ENCODE results near the gene SUN3. TPM values are rescaled to one million over a fixed set of nuclear protein-coding genes. Genes with fewer than 3 reads are reported as not detected.

The SUN3 gene
- total and polyA plus RNA-seq, 10 of the 15 experiments (the other 5 are each of a cell fraction or from before 2014, with no cell fraction given), result 0.29 to 0.48 TPM; not detected in 8

- Histone ChIP-seq H3K4me2 (ENCODE audit: control insufficient read depth, insufficient read depth) (no peak overlapping the region), H3K4me1 (ENCODE audit: control insufficient read depth, insufficient read depth, low read length) (peaks cover 5% of the 10 kb centered on the region), H4K20me1 (ENCODE audit: control insufficient read depth, insufficient read depth) (no peaks in the 10 kb centered on the region), H3K27me3 (replicated peaks in 1 of 2; ENCODE audit: control insufficient read depth in 2 of 2, insufficient read depth in 2 of 2, low read length in 1 of 2) (no peaks in the 10 kb centered on the region), H3K9ac (ENCODE audit: control insufficient read depth, insufficient read depth, low read length) (no peak overlapping the region), H3K27ac (ENCODE audit: control insufficient read depth, insufficient read depth) (no peak overlapping the region), H3K36me3 (ENCODE audit: control insufficient read depth in 2 of 2, insufficient read depth in 2 of 2, low read length in 1 of 2) (peaks cover 12 to 25% of the 10 kb centered on the region in 2 experiments), H3K9me3 (replicated peaks; ENCODE audit: control insufficient read depth, insufficient read depth, low read length) (no peaks in the 10 kb centered on the region), H3K4me3 (no peak overlapping the region), H3K79me2 (ENCODE audit: control insufficient read depth, insufficient read depth, low read length) (no peaks in the 10 kb centered on the region), H2AFZ (ENCODE audit: control insufficient read depth, low read depth, low read length) (no peak overlapping the region)
- FAIRE-seq, result no peak
- in situ Hi-C loops (cut with MboI) (no loop called here), intact Hi-C loops (cut with micrococcal nuclease; ENCODE audit: unreplicated experiment) (no loop called here)
- ChIA-PET SMC1A (ENCODE audit: uncharacterized antibody, unreplicated experiment) (interaction anchor here (1.5 to 2.1 kb wide), 2 partner anchors 8 to 145 kb away, joined by 4 to 5 read pairs; no protein-coding TSS in a partner anchor), CTCF (interaction anchor here (2.8 kb wide), 1 partner anchor 21 kb away, joined by 10 read pairs; no protein-coding TSS in a partner anchor), POLR2A (no interaction called here), RAD21 (ENCODE audit: unreplicated experiment) (interaction anchor here (1.1 kb wide), 1 partner anchor 20 kb away, joined by 3 read pairs; no protein-coding TSS in a partner anchor)
- TF ChIP-seq POLR2A (IDR thresholded peaks at IDR 0.05; ENCODE audit: low read depth, low read length) (0 out of 2 replicates have a peak, but pooled peaks have one; percentile 22), ZZZ3 (IDR thresholded peaks at IDR 0.05; ENCODE audit: control insufficient read depth, insufficient read length, low read depth) (no peak)
- 100% methylated on average over 5 of the region's 5 CpGs for WGBS (ENCODE audit: insufficient coverage, insufficient replicate concordance, low lambda C conversion rate, missing lambda C conversion rate)
- no peak for ATAC-seq
- BruUV-seq (replicated peaks), result no TSS peak
- DNase-seq (ENCODE audit: low read depth, low spot score), result no peak
Observed at GRCh38 chr7:47965456-47965855, 63.5 kb downstream of the SUN3 start.

DNA sequence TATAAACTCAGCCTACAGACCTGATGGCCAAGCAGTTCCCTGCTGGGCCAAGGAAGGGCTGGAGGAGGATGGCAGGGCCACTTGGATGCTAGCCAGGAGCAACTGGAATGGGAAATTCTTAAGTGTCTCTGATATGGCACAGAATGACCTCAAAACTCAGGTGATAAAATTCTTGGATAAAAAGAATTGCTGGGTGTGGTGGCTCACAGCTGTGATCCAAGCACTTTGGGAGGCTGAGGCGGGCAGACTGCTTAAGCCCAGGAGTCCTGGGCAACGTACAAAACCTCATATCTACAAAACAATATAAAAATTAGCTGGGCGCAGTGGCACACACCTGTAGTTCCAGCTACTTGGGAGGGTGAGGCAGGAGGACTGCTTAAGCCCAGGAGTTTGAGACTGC, 66.6 kb downstream of the SUN3 start:
- ChIA-PET POLR2A (interaction anchor here (1.2 kb wide), 1 partner anchor 12 kb away, joined by 3 read pairs; no protein-coding TSS in a partner anchor), SMC1A (ENCODE audit: uncharacterized antibody, unreplicated experiment) (no interaction called here), RAD21 (ENCODE audit: unreplicated experiment) (interaction anchor here (1.0 kb wide), 1 partner anchor 17 kb away, joined by 5 read pairs; no protein-coding TSS in a partner anchor), CTCF (no interaction called here)
- Histone ChIP-seq H3K9ac (ENCODE audit: control insufficient read depth, insufficient read depth, low read length) (no peak overlapping the region), H2AFZ (ENCODE audit: control insufficient read depth, low read depth, low read length) (no peak overlapping the region), H3K9me3 (replicated peaks; ENCODE audit: control insufficient read depth, insufficient read depth, low read length) (no peaks in the 10 kb centered on the region), H3K4me2 (ENCODE audit: control insufficient read depth, insufficient read depth) (no peak overlapping the region), H3K27me3 (replicated peaks in 1 of 2; ENCODE audit: control insufficient read depth in 2 of 2, insufficient read depth in 2 of 2, low read length in 1 of 2) (no peaks in the 10 kb centered on the region), H3K4me1 (ENCODE audit: control insufficient read depth, insufficient read depth, low read length) (no peaks in the 10 kb centered on the region), H3K27ac (ENCODE audit: control insufficient read depth, insufficient read depth) (no peak overlapping the region), H4K20me1 (ENCODE audit: control insufficient read depth, insufficient read depth) (no peaks in the 10 kb centered on the region), H3K79me2 (ENCODE audit: control insufficient read depth, insufficient read depth, low read length) (no peaks in the 10 kb centered on the region), H3K4me3 (no peak overlapping the region), H3K36me3 (ENCODE audit: control insufficient read depth in 2 of 2, insufficient read depth in 2 of 2, low read length in 1 of 2) (peaks cover 11 to 13% of the 10 kb centered on the region in 2 experiments)
- 85% methylated on average over 3 of the region's 3 CpGs for WGBS (ENCODE audit: insufficient coverage, insufficient replicate concordance, low lambda C conversion rate, missing lambda C conversion rate)
- no peak for DNase-seq (ENCODE audit: low read depth, low spot score)
- TF ChIP-seq MEF2B (IDR thresholded peaks at IDR 0.05; ENCODE audit: partially characterized antibody, poor library complexity, severe bottlenecking), result no peak
- no peak for TF ChIP-seq IKZF1 (conservative IDR thresholded peaks at IDR 0.05)
- no peak for TF ChIP-seq EED (IDR thresholded peaks at IDR 0.05; ENCODE audit: low read depth)
- no peak for TF ChIP-seq RUNX3 (IDR thresholded peaks at IDR 0.05; ENCODE audit: low read length)
- TF ChIP-seq HDGF (IDR thresholded peaks at IDR 0.05), result no peak
- no peak for TF ChIP-seq MYB (IDR thresholded peaks at IDR 0.05; ENCODE audit: borderline replicate concordance, low read depth, low read length)
- TF ChIP-seq KAT2A (conservative IDR thresholded peaks at IDR 0.05; ENCODE audit: control insufficient read depth, low read depth, low read length), result no peak
- no peak for TF ChIP-seq RFX5 (IDR thresholded peaks at IDR 0.05; ENCODE audit: low read depth, low read length)
- no peak for TF ChIP-seq TBL1XR1 (IDR thresholded peaks at IDR 0.05; ENCODE audit: low read depth, low read length)
- no peak for TF ChIP-seq RAD51 (IDR thresholded peaks at IDR 0.05)
- no peak for TF ChIP-seq CHD4 (IDR thresholded peaks at IDR 0.05)
- TF ChIP-seq LARP7 (IDR thresholded peaks at IDR 0.05), result no peak
- no peak for TF ChIP-seq POU2F2 (IDR thresholded peaks at IDR 0.05; ENCODE audit: borderline replicate concordance, low read depth, low read length)
- FAIRE-seq, result no peak
- ATAC-seq, result no peak
- intact Hi-C loops (cut with micrococcal nuclease; ENCODE audit: unreplicated experiment) (no loop called here), in situ Hi-C loops (cut with MboI) (no loop called here)
- BruUV-seq (replicated peaks), result no TSS peak

Data from GM12878 (cell line).